Astrocyte of the spinal cord (primary cell): ENCODE data around the gene TMEFF1.
A peak's percentile ranks its signal among the peaks of the same experiment; 100 is the strongest.

Experiments used
- DNase-seq: peaks from one replicate; pipeline ENCODE4 v3.0.0; 2011; ENCODE audit warnings: low read depth, low spot score
- H3K4me3 ChIP-seq: 2 replicates; pipeline ENCODE4 v1.5.1; 2011; ENCODE audit warnings: low read depth, mild to moderate bottlenecking, low read length, moderate library complexity
- CTCF ChIP-seq: IDR thresholded peaks from 2 replicates; pipeline ENCODE4 v1.5.1; 2012; ENCODE audit warnings: low read depth, mild to moderate bottlenecking, low read length, inconsistent platforms
- in situ Hi-C: cut with HindIII; loops from 2 replicates; pipeline ENCODE4 v1.10.0; 2017; ENCODE audit warnings: low sequenced_read_pairs

The TMEFF1 gene

DNA sequence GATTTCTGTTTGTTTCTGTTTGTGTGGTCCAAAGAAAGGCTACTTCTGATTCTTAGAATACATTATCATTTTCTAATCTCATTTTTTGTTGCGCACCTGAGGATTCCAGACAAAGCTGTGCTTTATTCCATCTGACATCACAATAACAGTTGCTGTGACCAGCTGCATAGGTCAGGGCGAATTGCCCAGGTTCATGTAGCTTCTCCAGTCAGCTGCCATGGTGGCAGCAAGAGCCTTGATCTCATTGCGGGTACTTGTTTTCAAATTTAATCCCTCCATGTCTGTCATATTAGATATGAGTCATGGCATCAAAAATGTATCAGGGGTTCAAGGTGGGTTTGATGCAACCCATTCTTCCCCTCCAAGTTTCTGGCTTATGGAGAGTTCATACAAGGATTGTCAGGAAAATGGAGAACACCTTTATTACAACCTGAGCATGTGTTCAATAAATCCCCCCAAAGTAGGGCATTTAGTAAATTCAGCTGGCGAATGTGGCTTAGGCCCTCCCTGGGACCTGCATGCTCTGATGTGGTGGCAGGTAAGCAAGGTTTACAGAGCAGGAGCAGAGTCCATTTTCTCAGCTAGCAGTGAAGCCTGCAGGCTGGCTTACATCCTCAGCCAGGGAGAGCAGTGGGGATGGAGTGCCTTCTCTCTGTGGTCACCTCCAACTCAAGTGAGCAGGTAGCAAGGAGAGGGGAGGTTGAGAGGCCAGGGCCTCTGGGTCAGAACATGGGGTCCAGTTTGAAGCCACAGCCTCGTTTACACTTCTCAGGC, 118.9 kb downstream of the TMEFF1 start:
- no peak for TF ChIP-seq CTCF
- in situ Hi-C loops, result no loop called here
- H3K4me3 ChIP-seq, result no peak overlapping the region
- no peak for DNase-seq

DNA sequence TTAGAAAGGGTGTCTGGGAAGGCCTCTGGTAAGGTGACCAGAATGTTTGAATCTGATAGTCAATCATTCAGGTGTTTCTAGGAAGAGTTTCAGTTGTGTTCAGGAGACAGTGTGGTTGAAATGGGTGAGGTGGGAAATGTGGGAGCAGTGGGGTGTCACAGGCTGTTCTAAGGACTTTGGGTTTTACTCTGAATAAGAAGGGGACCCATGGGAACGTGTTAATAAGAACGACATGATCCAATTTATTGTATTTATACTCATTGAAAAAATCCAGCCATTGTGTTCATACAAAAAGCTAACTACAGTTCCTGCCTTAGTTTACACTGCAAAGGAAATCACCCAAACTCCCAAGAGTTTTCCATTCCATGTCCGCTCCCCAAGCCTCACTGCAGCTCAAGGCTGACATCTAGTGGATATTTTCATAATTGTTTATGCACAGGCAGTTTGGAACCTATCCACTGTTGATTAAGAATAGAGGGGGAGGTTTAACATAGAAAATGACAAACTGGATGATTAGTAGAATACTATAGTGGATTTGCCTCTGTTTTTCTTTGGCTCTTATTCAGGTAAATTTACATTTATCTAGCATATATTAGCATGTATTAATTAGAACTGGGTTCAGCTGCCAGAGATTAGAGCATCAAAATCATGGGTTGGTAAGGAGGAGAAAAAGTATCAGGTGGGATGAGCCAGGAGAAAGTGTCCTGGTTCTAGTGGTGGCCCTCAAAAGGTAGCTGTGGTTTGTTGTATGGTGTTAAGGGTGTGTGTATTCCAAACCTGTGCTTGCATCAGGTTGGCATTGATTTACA, 122.6 kb downstream of the TMEFF1 start:
- in situ Hi-C loops, result no loop called here
- peak; percentile 64 for TF ChIP-seq CTCF
- peak; percentile 71 for DNase-seq
- no peak overlapping the region for H3K4me3 ChIP-seq

GRCh38 chr9:100597236-100597635, 124.3 kb downstream of the TMEFF1 start:
- DNase-seq, result no peak
- in situ Hi-C loops, result no loop called here
- no peak for TF ChIP-seq CTCF
- no peak overlapping the region for H3K4me3 ChIP-seq

DNA sequence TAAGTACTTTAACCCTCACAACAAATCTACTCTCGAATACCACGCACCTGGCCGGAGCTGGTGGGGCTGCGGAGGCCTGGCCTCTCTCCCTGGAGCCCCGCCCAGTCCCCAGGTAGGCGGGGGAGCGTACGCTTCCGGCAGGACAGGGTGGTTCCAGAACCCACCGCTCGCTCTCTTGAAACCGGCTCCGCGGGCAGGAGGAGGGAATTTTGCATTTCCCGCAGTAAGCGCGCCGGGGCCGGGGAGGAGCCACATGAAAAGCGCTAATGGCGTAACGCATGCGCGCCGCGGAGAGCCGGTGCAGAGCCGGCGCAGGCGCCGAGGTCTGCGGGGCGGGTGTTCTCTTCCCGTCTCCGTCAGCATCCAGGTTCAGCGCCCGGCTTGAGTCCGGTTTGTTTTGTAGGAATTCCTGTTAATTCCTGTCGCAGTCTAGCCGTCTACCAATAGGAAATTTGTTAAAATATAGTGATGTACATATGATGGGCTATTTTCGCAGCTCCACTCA, 125.7 kb downstream of the TMEFF1 start:
- in situ Hi-C loops, result no loop called here
- H3K4me3 ChIP-seq, result peak overlapping the region; percentile 51
- DNase-seq, result peak; percentile 70
- no peak for TF ChIP-seq CTCF

GRCh38 chr9:100600521-100601079, 127.7 kb downstream of the TMEFF1 start:
- no peak overlapping the region for H3K4me3 ChIP-seq
- in situ Hi-C loops, result no loop called here
- DNase-seq, result no peak
- no peak for TF ChIP-seq CTCF

DNA sequence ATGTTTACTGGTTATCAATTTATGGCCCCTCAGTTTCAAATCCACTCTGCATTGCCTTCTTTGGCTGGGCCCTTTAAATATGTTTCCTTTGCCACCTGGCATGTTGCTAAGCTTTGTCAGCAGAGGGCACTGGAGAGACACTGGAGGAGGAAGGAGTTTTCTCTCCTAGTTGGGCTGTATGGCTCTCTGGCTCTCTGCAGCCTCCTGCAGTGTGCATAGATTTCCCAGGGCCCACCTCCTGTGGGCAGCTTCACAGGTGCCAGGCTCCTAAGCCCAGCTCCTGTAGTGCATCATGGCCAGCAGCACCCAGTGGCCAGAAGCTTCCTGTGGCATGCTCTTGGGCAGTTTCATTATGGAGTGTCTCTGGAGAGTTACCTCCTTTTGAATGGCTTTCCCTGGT, 128.3 kb downstream of the TMEFF1 start:
- peak; percentile 50 for DNase-seq
- peak; percentile 83 for TF ChIP-seq CTCF
- H3K4me3 ChIP-seq, result no peak overlapping the region
- in situ Hi-C loops, result no loop called here
